KMS-11 (cell line): Measurements from ENCODE around the gene FAM163A.
A peak's percentile ranks its signal among the peaks of the same experiment; 100 is the strongest.

ENCODE experiments used
- H2AFZ ChIP-seq: fragments of 200-600 bp; sonication (generic); 2 replicates; pipeline ENCODE4 v1.6.1; 2016; ENCODE audit warnings: antibody characterized with exemption, mixed run types, low read depth
- H3K27ac ChIP-seq: fragments of 200-600 bp; sonication (generic); 2 replicates; pipeline ENCODE4 v1.6.1; 2016; ENCODE audit warnings: mild to moderate bottlenecking, mixed run types
- H3K27me3 ChIP-seq: fragments of 200-600 bp; sonication (generic); 2 replicates; pipeline ENCODE4 v1.6.1; 2017; ENCODE audit warnings: mild to moderate bottlenecking, low read depth, mixed run types, moderate library complexity; ENCODE audit not compliant: insufficient read depth
- H3K36me3 ChIP-seq: fragments of 200-600 bp; sonication (generic); 2 replicates; pipeline ENCODE4 v1.6.1; 2017; ENCODE audit warnings: mild to moderate bottlenecking, mixed run types; ENCODE audit not compliant: insufficient read depth
- H3K4me1 ChIP-seq: fragments of 200-600 bp; sonication (generic); 2 replicates; pipeline ENCODE4 v1.6.1; 2016; ENCODE audit warnings: mild to moderate bottlenecking, low read depth, mixed run types; ENCODE audit not compliant: poor library complexity, severe bottlenecking
- H3K4me2 ChIP-seq: fragments of 200-600 bp; sonication (generic); 2 replicates; pipeline ENCODE4 v1.7.0; 2016; ENCODE audit warnings: mild to moderate bottlenecking, mixed run types
- H3K4me3 ChIP-seq: fragments of 200-600 bp; sonication (generic); IDR thresholded peaks from 2 replicates; pipeline ENCODE4 v1.6.1; 2017; ENCODE audit warnings: low read depth, low read length, mixed read lengths; ENCODE audit not compliant: insufficient read depth
- H3K79me2 ChIP-seq: fragments of 200-600 bp; sonication (generic); 2 replicates; pipeline ENCODE4 v1.6.1; 2016; ENCODE audit warnings: low read depth, mixed run types; ENCODE audit not compliant: insufficient read depth
- H3K9ac ChIP-seq: fragments of 200-600 bp; sonication (generic); 2 replicates; pipeline ENCODE4 v1.6.1; 2016; ENCODE audit warnings: mild to moderate bottlenecking, mixed run types
- H4K20me1 ChIP-seq: fragments of 200-600 bp; sonication (generic); 2 replicates; pipeline ENCODE4 v1.6.1; 2016; ENCODE audit warnings: mild to moderate bottlenecking, mixed run types; ENCODE audit not compliant: insufficient read depth
- TF ChIP-seq, protein P1 (sequence below): fragments of 200-600 bp; sonication (generic); conservative IDR thresholded peaks from 2 replicates; pipeline ENCODE4 v1.6.1; 2017; ENCODE audit warnings: low read depth, mild to moderate bottlenecking, antibody characterized with exemption, low read length, moderate library complexity, mixed read lengths

FAM163A gene

DNA sequence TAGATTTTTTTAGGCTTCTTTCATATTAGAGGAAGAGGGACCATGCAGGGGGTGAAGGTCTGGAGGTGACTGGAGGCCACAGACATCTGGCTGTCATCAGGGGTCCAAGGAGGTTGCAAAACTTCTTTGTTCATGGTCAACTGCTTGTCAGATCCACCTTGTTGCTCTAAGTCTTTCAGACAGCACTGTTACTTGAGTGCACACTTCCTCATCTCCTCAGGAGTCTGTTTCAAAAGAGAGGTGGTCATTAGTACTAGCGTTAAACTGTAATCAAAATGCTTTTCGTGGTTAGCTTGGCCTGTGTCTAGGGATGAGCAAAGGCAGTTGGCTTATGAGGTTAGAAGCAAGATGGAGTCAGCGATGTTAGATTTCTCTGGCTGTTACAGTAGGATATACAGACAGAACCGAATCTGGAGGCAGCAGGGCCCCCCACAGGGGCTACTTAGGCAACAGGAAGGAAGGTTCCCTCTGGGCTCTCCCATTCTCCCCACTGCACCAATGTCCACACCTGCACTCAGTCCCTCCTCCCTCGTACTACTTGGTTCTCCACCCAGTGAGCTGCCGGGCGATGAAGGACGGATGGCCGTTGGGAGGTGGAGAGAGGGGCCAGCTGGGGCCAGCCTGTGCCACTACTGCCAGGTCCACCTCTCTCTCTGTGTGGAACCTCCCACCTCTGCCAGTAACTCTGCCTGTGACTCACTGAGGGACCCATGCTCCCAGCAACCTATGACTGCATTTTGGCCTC, 77.3 kb downstream of the FAM163A start:
- Histone ChIP-seq H3K79me2 (no peaks in the 10 kb centered on the region), H2AFZ (no peak overlapping the region), H3K9ac (no peak overlapping the region), H3K4me1 (peaks cover 45% of the 10 kb centered on the region), H3K27me3 (no peaks in the 10 kb centered on the region), H4K20me1 (no peaks in the 10 kb centered on the region), H3K27ac (no peak overlapping the region), H3K4me2 (no peak overlapping the region), H3K4me3 (no peak overlapping the region), H3K36me3 (no peaks in the 10 kb centered on the region)
- TF ChIP-seq, protein P1, sequence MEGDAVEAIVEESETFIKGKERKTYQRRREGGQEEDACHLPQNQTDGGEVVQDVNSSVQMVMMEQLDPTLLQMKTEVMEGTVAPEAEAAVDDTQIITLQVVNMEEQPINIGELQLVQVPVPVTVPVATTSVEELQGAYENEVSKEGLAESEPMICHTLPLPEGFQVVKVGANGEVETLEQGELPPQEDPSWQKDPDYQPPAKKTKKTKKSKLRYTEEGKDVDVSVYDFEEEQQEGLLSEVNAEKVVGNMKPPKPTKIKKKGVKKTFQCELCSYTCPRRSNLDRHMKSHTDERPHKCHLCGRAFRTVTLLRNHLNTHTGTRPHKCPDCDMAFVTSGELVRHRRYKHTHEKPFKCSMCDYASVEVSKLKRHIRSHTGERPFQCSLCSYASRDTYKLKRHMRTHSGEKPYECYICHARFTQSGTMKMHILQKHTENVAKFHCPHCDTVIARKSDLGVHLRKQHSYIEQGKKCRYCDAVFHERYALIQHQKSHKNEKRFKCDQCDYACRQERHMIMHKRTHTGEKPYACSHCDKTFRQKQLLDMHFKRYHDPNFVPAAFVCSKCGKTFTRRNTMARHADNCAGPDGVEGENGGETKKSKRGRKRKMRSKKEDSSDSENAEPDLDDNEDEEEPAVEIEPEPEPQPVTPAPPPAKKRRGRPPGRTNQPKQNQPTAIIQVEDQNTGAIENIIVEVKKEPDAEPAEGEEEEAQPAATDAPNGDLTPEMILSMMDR: no peak

DNA sequence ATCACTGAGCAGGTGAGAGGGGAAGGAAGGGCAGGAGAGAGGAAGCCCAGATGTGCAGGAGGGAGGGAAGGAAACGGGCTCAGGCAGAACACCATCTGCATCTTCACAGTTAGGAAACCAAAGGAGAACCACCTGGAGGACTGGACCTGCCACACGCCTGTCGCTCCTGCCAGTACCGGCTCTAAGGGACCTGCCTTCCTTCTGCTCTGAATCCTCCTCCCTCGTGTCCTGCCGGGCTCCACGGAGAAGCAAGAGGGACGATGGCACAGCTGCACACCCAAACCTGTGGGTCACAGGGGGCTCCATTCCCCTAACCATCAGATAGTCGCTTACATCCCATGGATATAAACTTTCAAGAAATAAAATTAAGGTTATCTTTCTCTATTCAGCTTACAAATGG, 78.4 kb downstream of the FAM163A start:
- TF ChIP-seq, protein P1: no peak
- Histone ChIP-seq H3K4me3 (no peak overlapping the region), H3K36me3 (no peaks in the 10 kb centered on the region), H3K27me3 (no peaks in the 10 kb centered on the region), H4K20me1 (no peaks in the 10 kb centered on the region), H3K27ac (peak overlapping the region; percentile 65), H3K4me1 (peaks cover 51% of the 10 kb centered on the region), H3K4me2 (peak overlapping the region; percentile 33), H3K9ac (no peak overlapping the region; the same call in 1 of the 2 replicates), H3K79me2 (no peaks in the 10 kb centered on the region), H2AFZ (peak overlapping the region; percentile 40; the same call in 1 of the 2 replicates)

DNA sequence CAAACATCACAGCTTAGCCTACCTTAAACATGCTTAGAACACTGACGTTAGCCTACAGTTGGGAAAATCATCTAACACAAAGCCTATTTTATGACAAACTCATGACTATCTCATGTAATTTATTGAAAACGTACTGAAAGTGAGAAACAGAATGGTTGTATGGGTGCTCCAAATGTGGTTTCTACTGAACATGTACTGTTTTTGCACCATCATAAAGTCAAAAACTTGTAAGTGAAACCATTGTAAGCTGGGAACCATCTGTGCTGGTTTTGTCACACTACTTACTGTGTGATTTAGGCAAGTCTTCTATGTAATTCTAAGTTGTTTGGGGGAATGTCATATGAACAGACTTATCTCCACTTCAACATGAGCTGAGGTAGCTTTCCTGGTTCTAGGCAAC, 79.0 kb downstream of the FAM163A start:
- no peaks in the 10 kb centered on the region for H3K27me3 ChIP-seq
- H4K20me1 ChIP-seq: no peaks in the 10 kb centered on the region
- no peak overlapping the region for H3K4me3 ChIP-seq
- H3K9ac ChIP-seq: no peak overlapping the region; the same call in 1 of the 2 replicates
- peak overlapping the region; percentile 33; the same call in 1 of the 2 replicates for H3K4me2 ChIP-seq
- no peaks in the 10 kb centered on the region for H3K79me2 ChIP-seq
- TF ChIP-seq, protein P1: no peak
- H3K4me1 ChIP-seq: peaks cover 57% of the 10 kb centered on the region
- H2AFZ ChIP-seq: peak overlapping the region; percentile 40
- H3K27ac ChIP-seq: peak overlapping the region; percentile 65
- H3K36me3 ChIP-seq: no peaks in the 10 kb centered on the region

GRCh38 chr1:179823693-179824092, 80.6 kb downstream of the FAM163A start:
- H3K4me3 ChIP-seq: no peak overlapping the region
- no peaks in the 10 kb centered on the region for H3K79me2 ChIP-seq
- no peak overlapping the region for H3K27ac ChIP-seq
- H3K9ac ChIP-seq: no peak overlapping the region
- H4K20me1 ChIP-seq: no peaks in the 10 kb centered on the region
- H3K36me3 ChIP-seq: no peaks in the 10 kb centered on the region
- H3K4me2 ChIP-seq: no peak overlapping the region; the same call in 1 of the 2 replicates
- peaks cover 70% of the 10 kb centered on the region for H3K4me1 ChIP-seq
- no peaks in the 10 kb centered on the region for H3K27me3 ChIP-seq
- TF ChIP-seq, protein P1: no peak
- H2AFZ ChIP-seq: no peak overlapping the region
